Heart left ventricle (tissue), 16 donors: Measurements from ENCODE around the gene HBG2. TPM values are rescaled to one million over a fixed set of nuclear protein-coding genes. Genes with fewer than 3 reads are reported as not detected.
A peak's percentile ranks its signal among the peaks of the same experiment; 100 is the strongest.

Experiments used
- ATAC-seq, 4 donors: fragments of 200-7000 bp; cut with Tn5 transposase; one replicate each; pipeline ENCODE4 v1.9.1; 2020 to 2022; ENCODE audit warnings: moderate library complexity in 4 of 4, mild to moderate bottlenecking in 3 of 4, moderate number of reproducible peaks in 1 of 4
- DNase-seq, 5 donors: peaks; one replicate each; pipeline ENCODE4 v3.0.0-alpha.2; 2020
- H3K27ac ChIP-seq, 12 donors: fragments of 200-600 bp; sonication (generic) in 4 of 12; one replicate each; pipeline versions ENCODE4 v1.5.0 to v1.8.0; 2016 to 2022; ENCODE audit warnings: mild to moderate bottlenecking in 2 of 12
- H3K27me3 ChIP-seq, 9 donors: fragments of 200-600 bp; sonication (generic) in 2 of 9; one replicate each; pipeline versions ENCODE4 v1.5.1 to v1.8.0; 2016 to 2022; ENCODE audit warnings: mild to moderate bottlenecking in 3 of 9
- H3K36me3 ChIP-seq, 9 donors: fragments of 200-600 bp; sonication (generic) in 2 of 9; one replicate each; pipeline versions ENCODE4 v1.5.0 to v1.8.0; 2018 to 2022; ENCODE audit warnings: mild to moderate bottlenecking in 2 of 9
- H3K4me1 ChIP-seq, 12 donors: fragments of 200-600 bp; sonication (generic) in 4 of 12; one replicate each; pipeline versions ENCODE4 v1.5.0 to v1.8.0; 2016 to 2022; ENCODE audit warnings: mild to moderate bottlenecking in 3 of 12
- H3K4me3 ChIP-seq, 12 donors: fragments of 200-600 bp; sonication (generic) in 4 of 12; one replicate each; pipeline versions ENCODE4 v1.5.0 to v1.8.0; 2017 to 2022; ENCODE audit warnings: mild to moderate bottlenecking in 9 of 12, moderate library complexity in 4 of 12
- H3K9me3 ChIP-seq, 12 donors: fragments of 200-600 bp; sonication (generic) in 4 of 12; one replicate each; pipeline versions ENCODE4 v1.5.0 to v1.8.0; 2016 to 2022; ENCODE audit warnings: mild to moderate bottlenecking in 1 of 12
- POLR2A ChIP-seq, 2 donors: fragments of 450-650 bp; IDR thresholded peaks; one replicate each; pipeline ENCODE4 v1.6.1; 2017; ENCODE audit warnings: antibody characterized with exemption in 2 of 2, mild to moderate bottlenecking in 2 of 2, moderate library complexity in 2 of 2
- WGBS, 4 donors: extraction: QIAGEN DNeasy Blood & Tissue Kit in 2 of 4; methylation state at CpG; one replicate each; pipeline versions ENCODE4 v1.1.5 to v1.1.7; 2013 to 2018; 5-methylcytosine and 5-hydroxymethylcytosine counted together
- intact Hi-C, 10 donors: fragments of 100-400 bp; cut with DNase I; formaldehyde crosslinking; loops; one replicate each; pipeline versions ENCODE4 v1.11.1 to v1.14.2; 2022
- polyA plus RNA-seq, 2 donors: library from polyadenylated mRNA; stranded (reverse); fragments of 200-250 nt; gene quantifications; one replicate each; pipeline ENCODE4 v1.2.3, GENCODE V29; 2013
- total RNA-seq, 9 donors: library from RNA; depleted of rRNA in 2 of 9; stranded (reverse); fragments of >200 nt in 2 of 9; fragmentation: NEBNext Ultra II Directional in 3 of 9; extraction: Animal tissue kit (Norgen Biotek cat#: 25700) in 3 of 9; gene quantifications; one replicate each; pipeline versions ENCODE4 v1.1.0 to v1.2.4, GENCODE V29; 2016 to 2023
- TF ChIP-seq, protein P1 (sequence below), 12 donors: fragments of 200-600 bp; sonication (generic) in 4 of 12; IDR thresholded peaks; one replicate each; pipeline versions ENCODE4 v1.5.0 to v1.8.0; 2018 to 2022; ENCODE audit warnings: antibody characterized with exemption in 12 of 12, mild to moderate bottlenecking in 5 of 12
- donor health status: ischemic (EF 13 %, LVEDD 7.1; RV severe dilation, severe dysfunction).
- donor health status: healthy with polysubstance abuse.
- donor health status: DM: no; HTN: yes; CAD: no.
- donor health status: DM: no; HTN: no; CAD: no.
- donor health status: ischemic (EF 25% LVEDD 6.9; RV normal size, moderate dysfunction).
- donor health status: ischemic (EF 25% LVEDD 5.7; RV mildly dilated, moderate dysfunction).
- donor health status: healthy.
- donor health status: DM: yes; HTN: yes; CAD: no.
- donor health status: ischemic (EF 35%, LVEDD 5.7; RV mildly dilated, moderate dysfunction).
- donor health status: nonischemic (EF 11% LVEDD 7.7; RV severe dilation, severe dysfunction).
- donor health status: DM: yes; HTN: yes; CAD: no.
- donor health status: PGD.
- donor health status: ischemic (EF 29% LVEDD 5.4; RV normal size, mild dysfunction).
- donor health status: nonischemic (EF 23%, LVEDD 6.1; RV moderate dilation, normal function).

HBG2 gene
- total and polyA plus RNA-seq, 11 donors = 0.72 to 2.0 (median 1.9) TPM; not detected in 8

DNA sequence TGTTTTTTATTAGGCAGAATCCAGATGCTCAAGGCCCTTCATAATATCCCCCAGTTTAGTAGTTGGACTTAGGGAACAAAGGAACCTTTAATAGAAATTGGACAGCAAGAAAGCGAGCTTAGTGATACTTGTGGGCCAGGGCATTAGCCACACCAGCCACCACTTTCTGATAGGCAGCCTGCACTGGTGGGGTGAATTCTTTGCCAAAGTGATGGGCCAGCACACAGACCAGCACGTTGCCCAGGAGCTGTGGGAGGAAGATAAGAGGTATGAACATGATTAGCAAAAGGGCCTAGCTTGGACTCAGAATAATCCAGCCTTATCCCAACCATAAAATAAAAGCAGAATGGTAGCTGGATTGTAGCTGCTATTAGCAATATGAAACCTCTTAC lies 29.1 kb downstream of the HBG2 start:
- H3K9me3 ChIP-seq = no peaks in the 10 kb centered on the region
- H3K27me3 ChIP-seq = peaks cover 0 to 4% (median 0%) of the 10 kb centered on the region in 9 donors
- no peaks in the 10 kb centered on the region for H3K36me3 ChIP-seq
- no peak overlapping the region for H3K27ac ChIP-seq
- intact Hi-C loops = no loop called here
- ATAC-seq (no peak), DNase-seq (no peak)
- TF ChIP-seq POLR2A (IDR thresholded peaks at IDR 0.05) = no peak
- TF ChIP-seq, protein P1, sequence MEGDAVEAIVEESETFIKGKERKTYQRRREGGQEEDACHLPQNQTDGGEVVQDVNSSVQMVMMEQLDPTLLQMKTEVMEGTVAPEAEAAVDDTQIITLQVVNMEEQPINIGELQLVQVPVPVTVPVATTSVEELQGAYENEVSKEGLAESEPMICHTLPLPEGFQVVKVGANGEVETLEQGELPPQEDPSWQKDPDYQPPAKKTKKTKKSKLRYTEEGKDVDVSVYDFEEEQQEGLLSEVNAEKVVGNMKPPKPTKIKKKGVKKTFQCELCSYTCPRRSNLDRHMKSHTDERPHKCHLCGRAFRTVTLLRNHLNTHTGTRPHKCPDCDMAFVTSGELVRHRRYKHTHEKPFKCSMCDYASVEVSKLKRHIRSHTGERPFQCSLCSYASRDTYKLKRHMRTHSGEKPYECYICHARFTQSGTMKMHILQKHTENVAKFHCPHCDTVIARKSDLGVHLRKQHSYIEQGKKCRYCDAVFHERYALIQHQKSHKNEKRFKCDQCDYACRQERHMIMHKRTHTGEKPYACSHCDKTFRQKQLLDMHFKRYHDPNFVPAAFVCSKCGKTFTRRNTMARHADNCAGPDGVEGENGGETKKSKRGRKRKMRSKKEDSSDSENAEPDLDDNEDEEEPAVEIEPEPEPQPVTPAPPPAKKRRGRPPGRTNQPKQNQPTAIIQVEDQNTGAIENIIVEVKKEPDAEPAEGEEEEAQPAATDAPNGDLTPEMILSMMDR (IDR thresholded peaks at IDR 0.05) = no peak
- H3K4me1 ChIP-seq = no peaks in the 10 kb centered on the region
- H3K4me3 ChIP-seq = no peak overlapping the region
- WGBS, 4 donors = 34 to 48% (median 43%) methylated on average over 2 of the region's 2 CpGs

DNA sequence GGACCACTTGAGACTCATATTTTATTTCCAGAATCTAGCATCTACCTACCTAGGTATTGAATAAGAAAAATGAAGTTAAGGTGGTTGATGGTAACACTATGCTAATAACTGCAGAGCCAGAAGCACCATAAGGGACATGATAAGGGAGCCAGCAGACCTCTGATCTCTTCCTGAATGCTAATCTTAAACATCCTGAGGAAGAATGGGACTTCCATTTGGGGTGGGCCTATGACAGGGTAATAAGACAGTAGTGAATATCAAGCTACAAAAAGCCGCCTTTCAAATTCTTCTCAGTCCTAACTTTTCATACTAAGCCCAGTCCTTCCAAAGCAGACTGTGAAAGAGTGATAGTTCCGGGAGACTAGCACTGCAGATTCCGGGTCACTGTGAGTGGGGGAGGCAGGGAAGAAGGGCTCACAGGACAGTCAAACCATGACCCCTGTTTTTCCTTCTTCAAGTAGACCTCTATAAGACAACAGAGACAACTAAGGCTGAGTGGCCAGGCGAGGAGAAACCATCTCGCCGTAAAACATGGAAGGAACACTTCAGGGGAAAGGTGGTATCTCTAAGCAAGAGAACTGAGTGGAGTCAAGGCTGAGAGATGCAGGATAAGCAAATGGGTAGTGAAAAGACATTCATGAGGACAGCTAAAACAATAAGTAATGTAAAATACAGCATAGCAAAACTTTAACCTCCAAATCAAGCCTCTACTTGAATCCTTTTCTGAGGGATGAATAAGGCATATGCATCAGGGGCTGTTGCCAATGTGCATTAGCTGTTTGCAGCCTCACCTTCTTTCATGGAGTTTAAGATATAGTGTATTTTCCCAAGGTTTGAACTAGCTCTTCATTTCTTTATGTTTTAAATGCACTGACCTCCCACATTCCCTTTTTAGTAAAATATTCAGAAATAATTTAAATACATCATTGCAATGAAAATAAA lies 29.8 kb downstream of the HBG2 start:
- ATAC-seq (peak in 1 of 4 donors; percentile 37), DNase-seq (no peak)
- Histone ChIP-seq H3K36me3 (no peaks in the 10 kb centered on the region), H3K9me3 (no peaks in the 10 kb centered on the region), H3K27me3 (peaks cover 0 to 4% (median 0%) of the 10 kb centered on the region in 9 donors), H3K27ac (no peak overlapping the region), H3K4me3 (no peak overlapping the region), H3K4me1 (no peaks in the 10 kb centered on the region)
- TF ChIP-seq POLR2A (IDR thresholded peaks at IDR 0.05) = no peak
- TF ChIP-seq, protein P1 (IDR thresholded peaks at IDR 0.05) = no peak
- WGBS, 4 donors = 55 to 71% (median 63%) methylated on average over 6 of the region's 6 CpGs
- intact Hi-C loops = no loop called here

DNA sequence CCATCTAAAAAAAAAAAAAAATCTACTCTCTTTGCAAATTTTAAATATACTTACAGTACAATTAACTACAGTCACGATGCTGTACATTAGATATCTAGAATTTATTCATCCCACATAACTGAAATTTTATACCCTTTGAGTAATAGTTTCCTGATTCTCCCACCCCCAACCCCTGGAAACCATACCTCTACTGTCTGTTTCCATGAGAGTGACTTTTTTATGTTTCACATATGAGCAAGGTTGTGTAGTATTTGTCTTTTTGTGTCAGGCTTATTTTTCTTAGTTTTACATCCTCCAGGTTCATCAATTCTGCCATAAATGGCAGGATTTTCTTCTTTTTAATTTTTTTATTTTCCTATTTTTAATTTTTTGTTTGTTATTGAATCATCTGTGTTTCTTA lies 30.9 kb downstream of the HBG2 start:
- 59 to 68% (median 62%) methylated on average over 1 of the region's 1 CpG for WGBS, 4 donors
- DNase-seq (no peak), ATAC-seq (no peak)
- Histone ChIP-seq H3K9me3 (no peaks in the 10 kb centered on the region), H3K36me3 (no peaks in the 10 kb centered on the region), H3K4me1 (no peaks in the 10 kb centered on the region), H3K27ac (no peak overlapping the region), H3K4me3 (no peak overlapping the region), H3K27me3 (peaks cover 0 to 4% (median 0%) of the 10 kb centered on the region in 9 donors)
- no peak for TF ChIP-seq POLR2A (IDR thresholded peaks at IDR 0.05)
- TF ChIP-seq, protein P1 (IDR thresholded peaks at IDR 0.05) = no peak
- intact Hi-C loops = no loop called here

DNA sequence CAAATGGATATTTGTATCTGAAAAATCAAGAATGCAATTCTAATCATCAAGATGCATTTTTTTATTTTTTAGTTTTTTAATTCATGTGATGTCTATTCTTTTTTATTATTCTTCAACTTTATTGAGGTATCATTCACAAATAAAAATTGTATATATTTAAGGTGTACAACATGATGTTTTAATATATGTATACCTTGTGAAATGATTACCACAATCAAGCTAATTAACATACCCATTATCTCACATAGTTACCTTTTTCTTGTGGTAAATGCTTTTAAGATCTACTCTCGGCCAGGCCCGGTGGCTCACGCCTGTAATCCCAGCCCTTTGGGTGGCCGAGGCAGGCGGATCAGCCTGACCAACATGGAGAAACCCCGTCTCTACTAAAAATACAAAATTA lies 31.4 kb downstream of the HBG2 start:
- no peaks in the 10 kb centered on the region for H3K36me3 ChIP-seq
- no peak overlapping the region for H3K27ac ChIP-seq
- 83 to 92% (median 89%) methylated on average over 6 of the region's 6 CpGs for WGBS, 4 donors
- peaks cover 0 to 4% (median 0%) of the 10 kb centered on the region in 9 donors for H3K27me3 ChIP-seq
- H3K4me3 ChIP-seq = no peak overlapping the region
- DNase-seq (no peak), ATAC-seq (no peak)
- no peak for TF ChIP-seq POLR2A (IDR thresholded peaks at IDR 0.05)
- no peaks in the 10 kb centered on the region for H3K9me3 ChIP-seq
- H3K4me1 ChIP-seq = no peaks in the 10 kb centered on the region
- intact Hi-C loops = no loop called here
